GM04503 (cell line): Measurements from ENCODE around the gene NTRK2.

ENCODE experiments used
- DNase-seq: peaks from one replicate; pipeline ENCODE4 v3.0.0-alpha.2; 2012; ENCODE audit warnings: low read depth

Gene NTRK2

DNA sequence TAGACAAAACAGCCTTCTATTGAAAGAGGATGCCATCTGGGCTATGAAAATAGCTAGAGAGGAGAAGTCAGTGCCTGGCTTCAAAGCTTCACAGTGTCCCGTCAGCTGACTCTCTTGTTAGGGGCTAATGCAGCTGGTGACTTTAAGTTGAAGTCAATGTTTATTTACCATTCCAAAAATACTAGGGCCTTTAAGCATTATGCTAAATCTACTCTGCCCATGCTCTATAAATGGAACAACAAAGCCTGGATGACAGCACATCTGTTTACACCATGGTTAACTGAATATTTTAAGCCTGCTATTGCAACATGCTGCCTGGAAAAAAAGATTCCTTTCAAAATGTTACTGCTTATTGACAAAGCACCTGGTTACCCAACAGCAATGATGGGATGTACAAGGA lies 309.1 kb downstream of the NTRK2 start:
- no peak for DNase-seq

DNA sequence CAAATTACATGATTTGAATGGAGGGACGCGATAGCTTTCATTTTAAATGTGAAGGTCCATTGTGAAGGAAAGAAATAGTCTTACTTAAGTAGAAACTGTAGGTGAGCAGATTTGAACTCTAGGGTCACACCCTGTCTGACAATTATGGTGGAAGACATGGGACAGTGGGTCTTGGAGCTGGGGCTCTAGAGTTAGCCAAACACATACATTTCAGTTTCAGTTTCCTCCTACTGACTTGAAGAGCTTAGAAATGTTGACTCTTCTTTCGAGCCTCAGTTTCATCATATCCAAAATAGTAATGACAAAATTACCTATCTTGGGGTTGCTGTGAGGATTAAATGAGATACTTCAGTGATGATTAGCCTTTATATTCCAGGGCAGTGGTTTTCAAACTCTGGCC lies 314.2 kb downstream of the NTRK2 start:
- DNase-seq = no peak

DNA sequence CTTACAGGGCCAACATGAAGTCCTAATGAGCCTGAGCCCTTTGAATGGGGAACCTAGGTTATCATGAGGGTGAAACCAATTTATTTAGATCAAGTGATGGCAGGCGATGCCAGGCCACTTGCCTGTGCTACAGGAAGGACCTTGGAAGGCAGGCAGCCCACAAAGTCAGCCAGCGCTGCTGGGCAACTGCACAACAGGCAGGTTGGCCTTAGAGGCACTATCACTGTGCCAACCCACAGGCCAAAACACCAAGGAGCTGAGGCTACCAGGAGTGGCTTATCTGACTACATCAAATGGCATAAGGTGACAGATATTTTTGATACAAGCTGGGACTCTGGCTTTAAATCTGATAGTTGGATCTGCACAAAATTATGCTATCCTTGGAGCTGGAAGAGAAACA lies 319.1 kb downstream of the NTRK2 start:
- no peak for DNase-seq

DNA sequence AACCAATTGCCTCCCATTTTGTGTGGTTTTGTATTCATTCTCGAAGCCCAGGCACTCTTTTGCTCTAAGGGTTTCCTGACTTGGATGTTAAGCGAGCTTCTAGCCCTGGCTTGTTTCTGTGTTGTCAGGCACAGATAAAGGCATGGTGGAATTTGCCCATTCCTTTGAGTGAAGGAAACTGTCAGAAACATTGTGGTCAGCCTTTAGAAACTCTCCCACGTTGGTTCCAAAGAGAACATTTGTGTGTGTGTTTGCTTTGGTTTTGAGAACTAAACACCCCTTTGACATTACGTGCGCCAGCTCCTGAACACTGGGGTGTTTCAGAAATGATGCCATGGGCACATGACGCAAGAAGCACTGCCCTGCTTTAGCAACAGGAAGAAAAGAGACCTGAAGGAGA lies 320.9 kb downstream of the NTRK2 start:
- no peak for DNase-seq

DNA sequence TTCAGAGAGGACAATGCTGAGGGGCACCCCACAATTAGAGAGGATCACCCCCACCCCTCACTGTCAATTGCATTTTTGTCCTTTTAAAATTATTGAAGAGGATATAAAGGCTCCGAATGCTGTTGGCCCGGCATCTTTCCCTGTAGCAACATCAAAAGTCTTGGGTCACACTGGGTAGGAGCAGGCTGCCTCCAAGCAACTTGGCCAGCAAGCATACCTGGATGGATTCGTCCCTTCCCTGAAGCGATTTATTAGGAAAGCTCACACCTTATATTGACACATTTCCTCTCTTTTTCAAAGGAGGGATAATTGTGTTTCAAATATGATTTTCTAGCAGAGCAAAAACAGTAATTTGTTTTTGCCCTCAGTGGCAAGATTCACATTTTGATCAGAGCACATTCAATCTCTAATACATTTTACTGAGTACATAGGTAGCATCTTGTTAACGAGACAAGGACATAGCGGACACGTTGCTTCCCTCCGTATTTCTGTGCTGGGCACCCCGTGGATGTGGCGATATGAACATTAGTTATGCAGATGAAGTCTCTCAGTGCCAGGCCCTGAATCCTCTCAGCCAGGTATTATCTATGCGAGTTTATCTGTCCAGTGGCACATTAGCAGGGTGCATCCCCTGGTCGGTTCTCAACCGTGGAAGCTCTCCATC lies 321.5 kb downstream of the NTRK2 start:
- DNase-seq = no peak

DNA sequence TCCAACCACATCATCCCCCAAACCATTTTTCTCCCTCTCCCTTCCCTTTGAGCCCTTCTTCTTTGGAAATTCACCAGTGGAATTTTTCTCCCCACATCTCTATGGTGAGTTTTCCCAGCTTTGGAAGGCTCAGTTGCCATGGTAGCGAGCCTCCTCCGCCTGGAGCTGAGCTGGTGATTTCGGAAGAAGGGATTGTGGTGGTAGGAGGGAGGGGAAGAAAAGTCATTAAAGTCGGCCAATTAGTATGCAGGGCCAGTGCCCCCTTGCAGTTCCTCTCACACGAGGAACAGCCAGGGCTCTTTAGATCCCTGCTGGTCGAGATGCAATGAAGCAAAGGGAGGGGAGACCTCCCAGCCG lies 322.0 kb downstream of the NTRK2 start:
- no peak for DNase-seq

DNA sequence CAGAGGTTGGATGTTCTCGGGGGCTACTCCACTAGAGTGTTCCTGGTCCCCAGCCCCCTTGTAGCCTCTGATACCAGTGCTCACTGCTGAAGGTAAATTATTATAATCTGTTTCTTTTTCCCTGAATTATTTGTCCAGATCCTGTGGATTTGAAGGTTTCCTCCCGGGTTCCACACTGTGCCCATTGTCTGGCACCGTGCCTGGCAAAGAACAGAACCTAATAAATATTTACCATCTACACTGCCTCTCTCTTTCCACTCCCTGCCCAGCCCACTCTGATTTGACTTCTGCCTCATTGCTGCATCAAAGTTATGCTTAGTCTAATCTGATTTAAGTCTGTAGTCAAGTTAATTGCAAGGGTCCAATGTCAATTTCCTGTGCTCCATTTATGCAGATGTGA lies 322.9 kb downstream of the NTRK2 start:
- DNase-seq = no peak

DNA sequence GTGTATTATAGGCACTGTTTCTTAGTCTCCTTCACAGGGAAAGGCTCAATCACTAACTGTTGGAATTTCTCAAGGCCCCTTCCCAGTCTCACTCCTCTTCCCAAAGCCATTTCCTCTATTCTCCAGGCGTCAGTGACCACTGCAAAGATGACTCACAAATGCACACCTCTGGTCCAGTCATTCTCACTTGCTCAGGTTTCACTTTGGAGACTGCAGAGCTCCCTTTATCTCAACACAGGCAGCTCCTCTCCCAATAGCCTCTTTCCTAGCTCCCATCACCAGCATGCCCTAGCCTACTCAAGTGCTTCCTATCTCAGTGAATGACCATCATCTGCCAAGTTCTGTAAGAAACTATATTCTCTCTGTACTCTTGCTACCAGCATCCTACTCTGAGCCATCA lies 323.6 kb downstream of the NTRK2 start:
- DNase-seq = no peak

DNA sequence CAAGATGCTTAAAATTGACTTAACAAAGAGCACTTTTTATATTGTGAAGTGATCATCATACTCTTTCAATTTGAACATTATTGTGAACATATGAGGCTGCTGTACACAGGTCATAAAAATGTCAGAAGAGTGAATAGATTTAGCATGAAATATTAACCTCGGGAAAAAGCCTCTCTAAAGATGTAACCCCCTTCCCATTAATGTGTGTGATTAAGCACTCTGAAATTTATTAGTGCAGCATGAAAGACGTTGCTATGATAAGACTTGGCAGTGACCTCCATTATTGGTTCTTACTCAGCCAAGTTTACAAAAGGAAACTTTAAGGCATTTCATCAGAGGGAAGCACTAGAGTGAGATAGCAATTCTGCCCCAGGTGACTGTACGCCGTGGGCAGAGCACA lies 326.5 kb downstream of the NTRK2 start:
- DNase-seq = no peak

DNA sequence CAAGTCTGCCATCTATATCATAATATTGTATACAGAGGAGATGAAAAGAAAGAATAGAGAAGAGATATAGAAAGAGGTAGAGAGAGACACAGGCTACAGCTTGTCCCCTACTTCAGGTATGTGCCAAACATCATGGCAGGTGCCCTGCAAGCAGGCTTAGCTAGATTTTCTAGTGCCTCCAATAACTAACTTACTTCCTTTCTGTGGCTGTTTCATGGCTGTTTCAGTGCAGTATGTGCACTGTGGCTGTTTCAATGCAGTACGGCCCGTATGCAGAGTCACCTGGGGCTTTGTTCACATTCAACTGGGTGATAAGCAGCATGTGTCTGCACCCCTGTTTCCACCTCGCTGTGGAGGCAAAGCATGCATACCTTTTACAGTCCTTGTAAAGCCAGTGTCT lies 327.2 kb downstream of the NTRK2 start:
- no peak for DNase-seq

DNA sequence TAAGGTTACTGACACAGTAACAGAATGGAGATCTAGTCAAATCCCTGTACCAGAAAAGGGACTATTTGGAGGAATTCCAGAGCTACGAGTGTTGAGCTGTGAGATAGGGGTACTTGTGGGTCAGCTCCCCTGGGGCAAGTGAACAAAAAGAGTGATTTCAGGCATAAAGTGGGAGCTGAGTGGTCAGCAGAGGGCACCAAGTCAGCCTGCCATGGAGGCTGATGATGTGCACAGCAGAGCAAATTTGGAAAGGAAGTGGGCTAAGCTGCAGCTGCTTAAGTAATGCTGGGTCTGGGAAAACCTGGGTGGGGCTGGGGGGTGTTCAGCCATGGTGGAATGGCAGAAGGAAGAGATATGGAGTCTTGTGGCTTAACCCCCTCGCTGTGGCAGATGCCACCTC lies 327.9 kb downstream of the NTRK2 start:
- no peak for DNase-seq

DNA sequence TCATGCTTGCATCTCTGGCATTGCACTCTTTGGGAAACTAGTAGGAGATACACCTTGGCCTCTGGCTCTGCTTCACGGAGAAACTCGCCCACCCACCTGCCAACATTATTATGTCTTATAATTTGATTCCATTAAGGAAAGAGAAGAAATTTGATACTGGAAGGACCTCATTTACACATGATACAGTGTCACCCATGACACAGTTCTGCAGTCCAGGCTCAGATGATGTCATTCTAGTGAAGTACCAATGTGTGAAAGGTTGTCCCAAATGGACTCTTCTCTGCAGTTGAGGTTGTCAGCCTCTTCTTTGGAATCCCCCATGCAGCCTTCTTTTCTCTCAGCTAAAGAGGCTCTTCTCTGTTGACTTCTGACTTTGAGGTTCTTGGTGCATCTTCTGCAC lies 329.1 kb downstream of the NTRK2 start:
- DNase-seq = no peak

DNA sequence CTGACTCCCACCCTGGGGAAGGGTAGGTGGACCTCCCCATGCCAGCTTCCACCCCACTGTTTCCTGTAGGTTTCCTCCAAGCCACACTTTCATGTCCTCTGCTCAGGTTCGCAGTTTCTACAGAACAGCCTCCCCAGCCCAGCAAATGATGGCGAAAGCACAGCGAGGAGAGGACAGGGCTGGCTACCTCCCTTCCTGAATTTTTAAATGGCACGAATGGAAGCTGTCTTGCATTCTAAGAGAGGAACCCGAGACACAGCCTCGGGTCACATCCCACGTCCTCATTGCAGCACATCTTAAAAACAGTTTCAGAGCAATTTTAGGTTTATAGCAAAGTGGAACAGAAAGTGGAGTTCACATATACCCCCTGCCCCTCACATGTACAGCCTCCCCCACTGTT lies 330.3 kb downstream of the NTRK2 start:
- no peak for DNase-seq

DNA sequence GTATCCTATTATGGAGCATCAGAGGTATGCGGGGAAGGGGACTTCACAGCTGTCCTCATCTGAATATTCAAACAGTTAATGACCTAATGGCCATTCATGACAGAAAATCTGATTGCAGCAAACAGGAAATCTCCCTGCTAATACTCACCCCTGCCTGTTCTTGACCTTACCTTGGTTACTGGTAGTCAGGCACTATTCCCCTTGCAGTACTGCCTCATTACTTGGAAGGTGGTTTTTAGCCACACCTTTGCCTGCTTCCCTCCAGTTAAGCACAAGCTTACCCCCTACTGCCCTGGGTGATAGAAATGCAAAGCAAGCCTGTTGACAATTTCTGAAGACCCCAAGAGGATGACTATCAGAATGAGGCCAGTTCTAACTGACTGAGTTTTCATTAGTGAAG lies 332.4 kb downstream of the NTRK2 start:
- DNase-seq = no peak

DNA sequence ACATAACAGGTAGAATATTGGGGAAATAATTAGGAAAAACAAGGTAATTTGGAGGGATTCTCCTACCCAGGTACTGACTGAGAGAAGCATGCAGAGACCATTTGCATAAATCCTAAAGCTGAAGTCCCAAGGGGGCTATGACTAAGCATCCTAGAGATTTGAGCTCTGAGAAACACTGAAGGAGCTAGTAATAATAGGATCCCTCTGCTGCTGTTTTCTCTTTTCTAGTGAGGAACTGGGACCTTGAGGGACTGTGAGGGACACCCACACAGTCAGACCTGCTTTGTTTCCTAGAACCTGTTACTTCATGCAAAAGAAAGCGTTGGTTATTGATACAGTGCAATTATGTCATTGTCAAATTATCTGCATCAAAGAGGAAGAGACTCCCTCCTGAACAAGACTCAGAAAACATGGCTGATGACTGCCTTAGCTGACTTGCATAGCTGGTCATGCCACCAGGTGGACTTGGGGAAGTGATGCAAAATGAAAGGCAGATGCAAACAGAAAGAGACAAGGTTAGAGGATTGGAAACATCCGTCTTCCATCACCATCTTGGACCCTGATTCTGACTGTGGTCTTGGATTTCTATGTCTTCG lies 335.4 kb downstream of the NTRK2 start:
- no peak for DNase-seq

DNA sequence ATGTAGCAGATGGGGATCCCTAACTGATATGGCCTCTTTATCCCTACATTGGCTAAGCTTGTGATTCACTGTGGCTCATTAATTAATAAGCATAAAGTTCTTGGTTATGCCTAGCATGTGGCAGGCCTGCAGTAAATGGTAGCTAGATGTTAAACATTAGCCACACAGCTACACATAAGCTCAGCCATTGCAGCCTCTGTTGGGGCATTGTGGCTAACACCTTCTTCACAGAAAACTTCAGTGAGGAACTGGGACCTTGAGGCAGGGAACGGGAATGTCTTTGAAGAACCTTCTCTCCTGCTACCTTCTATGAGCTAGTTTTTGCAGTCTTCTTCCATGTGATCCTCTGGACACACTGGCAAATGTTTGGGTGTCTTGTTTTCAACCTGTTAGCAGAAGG lies 338.2 kb downstream of the NTRK2 start:
- no peak for DNase-seq

DNA sequence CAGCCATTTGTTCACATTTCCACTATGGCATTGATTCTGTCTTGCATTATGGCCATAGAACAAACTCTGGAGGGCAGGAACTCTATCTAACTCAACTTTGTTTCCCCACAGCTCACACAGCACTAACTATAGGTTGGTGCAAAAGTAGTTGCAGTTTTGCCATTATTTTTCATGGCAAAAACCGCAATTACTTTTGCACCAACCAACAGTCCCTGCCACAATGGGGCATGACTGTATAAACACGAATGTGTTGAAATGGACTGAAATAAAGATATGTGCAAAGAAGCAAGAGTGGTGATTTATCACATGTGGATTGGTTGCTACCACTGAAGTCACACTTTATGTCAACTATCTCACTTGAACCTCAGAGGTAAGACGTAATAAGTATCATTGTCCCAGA lies 338.7 kb downstream of the NTRK2 start:
- DNase-seq = no peak

DNA sequence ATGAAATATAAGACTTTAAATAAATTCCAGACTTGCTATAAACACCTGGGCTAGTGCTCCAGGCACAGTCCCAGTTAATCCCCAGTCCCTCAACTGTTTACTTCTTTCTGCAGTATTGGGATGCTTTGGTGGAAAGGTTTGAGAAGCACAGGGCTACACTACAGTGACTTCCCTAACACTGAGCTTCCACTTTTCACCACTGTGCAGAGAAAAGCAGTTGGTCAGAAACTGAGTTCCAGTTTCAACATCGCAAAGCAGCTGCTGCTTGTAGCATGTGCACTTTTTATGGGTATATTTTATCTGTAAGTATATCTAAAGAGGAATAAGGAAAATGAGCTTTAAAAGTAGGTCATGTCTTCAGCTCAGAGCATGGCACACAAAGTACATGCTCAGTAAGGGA lies 339.7 kb downstream of the NTRK2 start:
- no peak for DNase-seq

DNA sequence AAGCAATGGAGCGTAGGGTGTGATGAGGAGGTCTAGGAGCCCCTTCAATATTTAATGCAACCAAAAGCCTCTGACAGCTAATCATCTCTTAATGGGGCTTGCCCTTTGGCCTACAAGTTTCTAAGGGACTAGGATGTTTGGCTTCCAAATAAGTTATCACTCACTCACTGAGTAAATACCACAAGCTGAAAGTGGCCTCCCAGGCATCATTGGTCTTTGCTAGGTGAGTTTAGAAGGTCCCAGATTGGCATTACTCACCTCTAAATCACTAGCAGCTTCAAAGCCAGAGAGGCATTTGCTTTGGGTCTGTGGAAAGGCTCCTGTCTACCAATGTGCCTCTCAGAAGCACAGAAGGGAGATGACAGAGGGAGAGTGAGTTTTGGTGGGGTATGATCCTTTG lies 344.2 kb downstream of the NTRK2 start:
- no peak for DNase-seq

DNA sequence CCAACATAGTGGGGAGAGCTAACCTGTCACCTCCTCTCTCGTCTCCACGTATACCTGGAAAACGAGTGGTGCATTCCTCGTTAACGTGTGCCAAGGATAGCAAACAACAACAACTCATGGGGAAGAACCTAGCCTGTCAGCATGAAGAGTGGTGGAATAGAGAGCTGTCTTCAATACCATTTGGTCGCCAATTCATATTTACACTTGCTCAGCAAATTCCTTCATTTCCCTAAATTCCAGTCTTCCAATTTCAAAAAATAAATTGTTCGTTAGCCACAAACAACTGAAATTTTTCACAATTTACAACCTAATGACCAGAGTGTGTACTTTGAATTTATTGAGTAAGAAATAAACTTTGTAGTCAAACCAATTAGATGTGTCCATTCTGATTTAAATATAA lies 344.8 kb downstream of the NTRK2 start:
- DNase-seq = no peak

DNA sequence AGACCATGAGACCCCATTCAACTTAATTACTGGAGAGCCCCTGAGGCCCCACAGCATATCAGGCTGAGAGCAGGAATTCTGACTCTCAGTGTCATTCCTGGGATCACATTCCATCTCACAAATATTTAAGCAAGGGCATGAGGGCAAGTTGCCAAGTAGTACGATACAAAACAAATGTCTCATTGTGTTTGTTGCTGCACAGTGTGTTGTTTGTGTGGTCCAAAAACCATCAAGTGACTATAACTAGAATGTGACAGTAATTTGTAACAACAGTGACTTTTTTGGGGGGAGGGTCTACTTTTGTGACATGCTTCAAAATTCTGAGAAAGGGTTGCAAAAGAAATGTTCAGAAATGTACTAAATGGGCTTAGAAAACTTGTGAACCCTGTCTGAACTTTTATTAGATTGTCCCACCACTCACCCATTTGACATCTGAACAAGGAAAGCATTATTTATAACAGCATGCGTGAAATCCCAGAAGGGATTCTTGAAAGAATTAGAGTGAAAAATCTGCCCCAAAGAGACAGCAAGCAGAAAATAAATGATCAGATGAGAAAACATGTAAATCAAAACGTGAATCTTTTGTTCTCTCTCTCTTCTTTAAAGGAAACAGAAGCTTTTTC lies 347.0 kb downstream of the NTRK2 start:
- DNase-seq = no peak

DNA sequence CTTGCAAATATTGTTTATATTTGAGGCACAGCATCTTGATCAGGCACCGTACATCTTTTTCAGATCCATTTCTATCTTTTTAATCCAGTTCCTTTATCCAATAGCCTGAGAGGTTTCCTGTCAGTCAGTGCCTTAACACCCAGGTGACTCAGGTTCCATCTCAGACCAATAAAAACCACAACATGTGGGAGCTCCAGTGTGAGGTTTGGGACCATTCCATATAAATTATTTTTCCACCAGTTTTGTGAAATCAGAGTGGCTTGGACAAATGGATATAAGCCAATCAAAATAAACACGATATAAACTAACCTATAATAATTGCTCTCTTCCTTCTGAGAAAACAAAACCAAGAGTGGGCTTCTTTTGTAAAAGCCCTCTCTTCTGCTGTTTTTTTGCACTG lies 351.3 kb downstream of the NTRK2 start:
- DNase-seq = no peak

DNA sequence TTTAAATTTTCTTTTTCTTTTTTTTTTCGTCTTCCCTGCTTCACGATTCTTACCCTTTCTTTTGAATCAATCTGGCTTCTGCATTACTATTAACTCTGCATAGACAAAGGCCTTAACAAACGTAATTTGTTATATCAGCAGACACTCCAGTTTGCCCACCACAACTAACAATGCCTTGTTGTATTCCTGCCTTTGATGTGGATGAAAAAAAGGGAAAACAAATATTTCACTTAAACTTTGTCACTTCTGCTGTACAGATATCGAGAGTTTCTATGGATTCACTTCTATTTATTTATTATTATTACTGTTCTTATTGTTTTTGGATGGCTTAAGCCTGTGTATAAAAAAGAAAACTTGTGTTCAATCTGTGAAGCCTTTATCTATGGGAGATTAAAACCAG lies 352.2 kb downstream of the NTRK2 start:
- DNase-seq = no peak

DNA sequence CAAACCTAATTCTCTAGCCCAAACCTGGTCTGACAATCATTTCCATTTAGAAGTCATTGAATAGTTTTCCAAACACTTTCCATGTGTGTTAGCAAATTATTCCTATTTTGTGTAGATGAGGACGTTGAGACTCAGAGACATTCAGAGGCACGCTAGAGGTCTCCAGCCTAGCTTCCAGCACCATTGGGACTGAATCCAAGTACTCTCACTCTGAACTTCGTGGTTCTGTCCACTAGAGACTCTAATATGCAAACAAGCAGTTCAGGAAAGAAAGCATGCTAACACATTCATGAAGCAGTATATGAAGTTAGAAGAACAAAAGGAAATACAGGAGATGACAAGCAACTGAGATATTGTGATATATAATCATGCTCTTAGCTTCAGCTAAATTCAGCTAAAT lies 354.8 kb downstream of the NTRK2 start:
- DNase-seq = no peak
